NOMO-1 treated with dmso at 0.1 percent for 144 hours (cell line): ENCODE measurements around the gene RAB8B.

Source experiments
- DNase-seq: peaks from one replicate; lab custom pipeline; 2025; ENCODE audit not compliant: unreplicated experiment; lab: John Stamatoyannopoulos, UW

RAB8B gene

GRCh38 chr15:63306492-63307073 lies 117.2 kb downstream of the RAB8B start:
- DNase-seq: no peak

- DNase-seq: no peak
Measured at GRCh38 chr15:63308491-63308890, 119.1 kb downstream of the RAB8B start.

- DNase-seq: no peak
Measured at GRCh38 chr15:63308947-63309346, 119.5 kb downstream of the RAB8B start.

- no peak for DNase-seq
Measured at GRCh38 chr15:63310646-63311045, 121.2 kb downstream of the RAB8B start.

GRCh38 chr15:63312286-63312685 lies 122.9 kb downstream of the RAB8B start:
- DNase-seq: no peak

- no peak for DNase-seq
Measured at GRCh38 chr15:63313825-63314224, 124.4 kb downstream of the RAB8B start.

- DNase-seq: no peak
Measured at GRCh38 chr15:63314409-63314808, 125.0 kb downstream of the RAB8B start.
